IPS-18a (cell line): ENCODE measurements around the gene NCAPD3.
A peak's percentile ranks its signal among the peaks of the same experiment; 100 is the strongest.

Source experiments
- H3K27ac ChIP-seq: one replicate; pipeline ENCODE4 v1.5.1; 2013; ENCODE audit warnings: low read length
- H3K27me3 ChIP-seq: one replicate; pipeline ENCODE4 v1.6.1; 2013; ENCODE audit warnings: mild to moderate bottlenecking, low read length; ENCODE audit not compliant: control insufficient read depth, insufficient read depth
- H3K36me3 ChIP-seq: one replicate; pipeline ENCODE4 v1.6.1; 2013; ENCODE audit warnings: low read depth, low read length; ENCODE audit not compliant: control insufficient read depth
- H3K4me1 ChIP-seq: one replicate; pipeline ENCODE4 v1.6.1; 2013; ENCODE audit warnings: low read depth, low read length; ENCODE audit not compliant: control insufficient read depth
- H3K4me3 ChIP-seq: one replicate; pipeline ENCODE4 v1.5.1; 2013; ENCODE audit warnings: low read length
- H3K9ac ChIP-seq: one replicate; pipeline ENCODE4 v1.6.1; 2013; ENCODE audit warnings: mild to moderate bottlenecking, low read length, moderate library complexity
- H3K9me3 ChIP-seq: one replicate; pipeline ENCODE4 v1.6.1; 2013; ENCODE audit warnings: low read depth, low read length; ENCODE audit not compliant: control insufficient read depth

Gene NCAPD3

DNA sequence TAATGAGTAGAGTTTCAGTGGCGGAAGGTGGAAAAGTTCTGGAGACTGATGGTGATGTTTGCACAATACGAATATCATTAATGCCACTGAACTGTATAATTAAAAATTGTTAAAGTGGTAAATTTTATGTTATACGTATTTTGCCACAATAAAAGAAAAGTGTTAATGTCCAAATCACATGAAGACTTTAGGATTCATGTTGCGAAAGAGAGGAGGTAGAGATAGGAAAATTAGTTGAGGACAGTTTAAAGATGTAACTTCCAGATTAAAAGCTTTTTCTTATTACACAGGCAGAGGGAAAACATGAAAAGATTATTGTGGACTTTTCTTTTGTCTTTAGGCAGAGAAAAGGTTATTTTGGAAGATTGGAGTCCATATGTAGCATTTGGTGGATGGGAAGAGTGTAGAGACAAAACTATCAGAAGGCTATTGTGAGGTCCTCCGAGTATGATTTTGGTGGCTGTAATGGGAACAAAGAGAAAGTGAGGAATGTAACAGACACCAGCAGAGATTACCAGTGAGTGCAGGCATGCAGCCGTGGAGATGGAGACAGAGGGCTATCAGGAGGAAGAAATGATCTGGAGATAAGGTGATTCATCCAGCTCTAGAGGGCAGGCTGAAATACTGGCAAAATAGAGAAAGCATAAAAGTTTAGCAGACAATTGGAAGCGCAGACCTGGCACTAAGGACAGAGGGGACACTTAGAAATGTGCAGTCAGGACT is 13.2 kb upstream of the NCAPD3 start:
- no peak overlapping the region for H3K27ac ChIP-seq
- no peaks in the 10 kb centered on the region for H3K36me3 ChIP-seq
- H3K9me3 ChIP-seq = no peaks in the 10 kb centered on the region
- H3K9ac ChIP-seq = no peak overlapping the region
- H3K27me3 ChIP-seq = no peaks in the 10 kb centered on the region
- no peak overlapping the region for H3K4me3 ChIP-seq
- H3K4me1 ChIP-seq = no peaks in the 10 kb centered on the region

DNA sequence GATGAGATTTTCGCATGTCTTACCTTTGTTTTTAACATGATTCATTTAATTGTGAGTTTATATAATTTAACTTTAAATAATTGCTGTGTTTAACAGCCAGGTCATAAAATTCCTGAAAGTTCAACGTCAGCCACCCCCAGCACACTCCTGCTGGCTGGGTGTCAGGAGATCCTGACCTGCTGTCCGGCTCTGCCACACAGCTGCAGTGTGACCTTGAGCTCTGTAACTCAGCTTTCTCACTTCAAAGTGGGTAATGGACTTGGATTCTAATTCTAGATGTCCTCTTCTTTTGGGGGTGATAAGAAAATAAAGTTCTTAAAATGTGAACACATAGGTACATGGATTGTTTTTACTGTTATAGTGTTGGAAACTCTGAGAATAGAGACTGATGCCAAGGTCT is 11.6 kb upstream of the NCAPD3 start:
- H3K27ac ChIP-seq = no peak overlapping the region
- no peaks in the 10 kb centered on the region for H3K27me3 ChIP-seq
- no peaks in the 10 kb centered on the region for H3K36me3 ChIP-seq
- H3K9me3 ChIP-seq = no peaks in the 10 kb centered on the region
- H3K9ac ChIP-seq = no peak overlapping the region
- no peak overlapping the region for H3K4me3 ChIP-seq
- H3K4me1 ChIP-seq = no peaks in the 10 kb centered on the region

DNA sequence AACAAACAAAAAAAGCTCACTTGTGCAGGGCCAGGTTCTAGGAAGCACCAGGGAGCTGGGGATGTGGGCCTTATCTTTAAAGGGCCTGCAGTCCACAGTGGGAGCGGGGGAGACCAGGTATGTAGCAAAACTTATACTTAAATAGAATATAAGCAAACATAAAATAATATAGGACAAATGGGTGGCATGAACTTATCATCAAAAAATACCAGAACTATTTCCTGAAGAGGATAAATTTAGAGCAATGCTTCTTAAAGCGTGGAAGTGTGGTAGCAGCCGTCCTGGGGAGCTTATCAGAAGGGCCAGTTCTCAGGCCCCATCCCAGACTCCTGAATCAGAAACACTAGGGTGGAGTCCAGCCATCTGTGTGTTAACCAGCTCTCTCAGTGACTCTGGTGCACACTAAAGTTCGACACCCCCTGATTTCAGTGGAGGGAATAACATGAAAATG is 10.0 kb upstream of the NCAPD3 start:
- Histone ChIP-seq H3K27ac (no peak overlapping the region), H3K27me3 (no peaks in the 10 kb centered on the region), H3K4me1 (no peaks in the 10 kb centered on the region), H3K4me3 (no peak overlapping the region), H3K36me3 (no peaks in the 10 kb centered on the region), H3K9ac (no peak overlapping the region), H3K9me3 (no peaks in the 10 kb centered on the region)

DNA sequence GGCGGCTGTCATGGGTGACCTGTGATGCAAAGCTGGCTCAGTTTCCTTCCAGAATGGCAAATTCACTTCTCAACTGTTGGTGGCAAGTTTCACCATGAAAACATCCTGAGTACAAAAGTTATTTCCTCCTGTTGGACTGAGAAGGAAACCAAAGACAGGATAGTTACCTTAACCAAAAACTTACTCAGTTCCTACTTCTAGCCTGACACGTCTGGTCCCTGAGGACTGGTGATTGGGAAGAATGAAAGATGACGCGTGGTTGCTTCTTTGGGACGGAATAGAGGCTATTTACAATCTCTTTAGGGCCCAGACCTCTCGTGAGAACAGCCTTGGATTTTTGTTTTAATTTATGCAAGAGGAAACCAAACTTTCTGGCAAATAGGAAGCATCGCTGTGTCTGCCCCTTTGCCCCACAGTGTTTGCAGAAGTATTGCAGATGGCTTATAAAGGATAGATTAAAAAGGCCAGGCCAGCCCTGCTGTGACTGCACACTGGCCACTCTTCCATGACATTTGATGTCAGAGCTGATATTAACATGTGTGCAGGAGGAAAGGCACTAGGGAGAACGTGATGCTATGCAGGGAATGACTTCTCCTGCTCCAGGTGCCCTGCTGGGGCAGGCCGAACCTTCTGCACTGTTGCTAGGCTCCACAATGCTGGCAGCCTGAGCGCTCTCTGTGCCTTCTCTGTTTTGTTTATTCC is 8.3 kb upstream of the NCAPD3 start:
- Histone ChIP-seq H3K36me3 (no peaks in the 10 kb centered on the region), H3K27me3 (no peaks in the 10 kb centered on the region), H3K9ac (no peak overlapping the region), H3K4me3 (no peak overlapping the region), H3K4me1 (no peaks in the 10 kb centered on the region), H3K9me3 (no peaks in the 10 kb centered on the region), H3K27ac (no peak overlapping the region)

DNA sequence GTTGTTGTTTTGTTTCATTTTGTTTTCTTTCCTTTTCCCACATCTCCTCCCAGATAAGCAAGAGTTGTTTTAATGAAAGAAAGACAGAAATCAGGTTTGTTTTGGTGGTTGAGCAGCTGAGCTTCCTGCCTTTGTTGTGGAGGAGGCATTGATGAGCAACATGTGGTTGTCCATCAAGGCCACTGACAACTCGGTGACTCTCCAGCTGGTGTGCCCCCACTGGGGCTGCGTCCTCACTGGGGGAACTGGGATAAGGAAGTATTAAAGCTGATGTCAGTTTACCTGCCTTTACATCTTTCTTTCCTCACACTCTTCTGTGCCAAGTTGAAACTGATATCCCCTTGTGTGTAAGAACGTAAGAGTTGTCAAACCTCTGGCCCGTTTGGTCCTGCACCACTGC is 6.6 kb upstream of the NCAPD3 start:
- no peak overlapping the region for H3K4me3 ChIP-seq

DNA sequence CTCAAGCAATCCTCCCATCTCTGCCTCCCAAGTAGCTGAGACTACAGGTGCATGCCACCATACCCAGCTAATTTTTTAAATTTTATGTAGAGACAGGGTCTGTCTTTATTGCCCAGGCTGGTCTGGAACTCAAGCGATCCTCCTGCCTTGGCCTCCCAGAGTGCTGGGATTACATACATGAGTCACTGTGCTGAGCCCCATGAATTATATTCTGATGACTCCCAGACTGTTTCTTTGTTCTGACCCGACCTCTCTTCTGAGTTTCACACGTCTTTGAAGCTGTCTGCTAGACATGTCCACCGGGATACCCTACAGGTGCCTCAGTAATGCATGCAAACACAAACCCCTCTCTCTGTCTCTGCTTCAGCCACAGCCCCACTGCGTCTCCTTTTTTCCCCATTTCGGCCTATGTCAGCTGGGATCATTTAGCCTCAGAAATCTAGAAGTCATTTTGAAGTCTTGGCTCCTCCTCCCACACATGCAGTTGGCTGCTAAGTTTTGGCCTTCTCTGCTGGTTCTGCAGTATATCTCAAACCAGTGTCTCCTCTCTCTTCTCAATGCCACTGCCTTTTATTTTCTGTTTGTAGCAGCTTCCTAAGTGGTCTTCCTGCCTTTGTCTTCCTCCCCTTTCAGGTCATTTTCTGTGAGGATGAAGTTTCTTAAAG is 5.5 kb upstream of the NCAPD3 start:
- no peaks in the 10 kb centered on the region for H3K9me3 ChIP-seq
- no peaks in the 10 kb centered on the region for H3K36me3 ChIP-seq
- peaks cover 14% of the 10 kb centered on the region for H3K27me3 ChIP-seq
- H3K4me1 ChIP-seq = peaks cover 6% of the 10 kb centered on the region
- no peak overlapping the region for H3K9ac ChIP-seq
- no peak overlapping the region for H3K4me3 ChIP-seq
- H3K27ac ChIP-seq = no peak overlapping the region

More for the DNA sequence above, 6.6 kb upstream of the NCAPD3 start:
- peaks cover 12% of the 10 kb centered on the region for H3K27me3 ChIP-seq
- H3K9ac ChIP-seq = no peak overlapping the region
- H3K4me1 ChIP-seq = peaks cover 6% of the 10 kb centered on the region
- no peaks in the 10 kb centered on the region for H3K36me3 ChIP-seq
- no peaks in the 10 kb centered on the region for H3K9me3 ChIP-seq
- H3K27ac ChIP-seq = no peak overlapping the region

DNA sequence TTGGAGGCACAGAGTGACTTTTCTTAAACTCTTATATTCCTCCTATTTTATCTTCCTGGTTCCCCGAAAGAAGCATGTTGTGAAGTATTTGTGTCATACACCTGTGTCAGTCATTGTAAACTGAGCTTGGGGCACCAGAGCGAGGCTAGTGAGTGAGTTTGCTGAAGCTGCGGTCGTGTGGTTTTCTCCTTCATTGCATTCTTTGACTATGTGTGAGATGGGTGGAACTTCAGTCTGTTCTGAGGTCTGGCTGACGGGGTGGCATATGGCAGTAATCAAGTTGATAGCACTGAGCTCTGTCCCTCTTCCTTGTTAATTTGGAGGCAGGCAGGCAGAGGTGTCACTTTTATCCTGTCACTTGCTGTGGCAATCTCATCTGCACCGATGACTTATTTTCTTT is 4.9 kb upstream of the NCAPD3 start:
- no peaks in the 10 kb centered on the region for H3K36me3 ChIP-seq
- no peaks in the 10 kb centered on the region for H3K9me3 ChIP-seq
- no peak overlapping the region for H3K27ac ChIP-seq
- peaks cover 14% of the 10 kb centered on the region for H3K27me3 ChIP-seq
- no peak overlapping the region for H3K9ac ChIP-seq
- no peak overlapping the region for H3K4me3 ChIP-seq
- peaks cover 6% of the 10 kb centered on the region for H3K4me1 ChIP-seq

DNA sequence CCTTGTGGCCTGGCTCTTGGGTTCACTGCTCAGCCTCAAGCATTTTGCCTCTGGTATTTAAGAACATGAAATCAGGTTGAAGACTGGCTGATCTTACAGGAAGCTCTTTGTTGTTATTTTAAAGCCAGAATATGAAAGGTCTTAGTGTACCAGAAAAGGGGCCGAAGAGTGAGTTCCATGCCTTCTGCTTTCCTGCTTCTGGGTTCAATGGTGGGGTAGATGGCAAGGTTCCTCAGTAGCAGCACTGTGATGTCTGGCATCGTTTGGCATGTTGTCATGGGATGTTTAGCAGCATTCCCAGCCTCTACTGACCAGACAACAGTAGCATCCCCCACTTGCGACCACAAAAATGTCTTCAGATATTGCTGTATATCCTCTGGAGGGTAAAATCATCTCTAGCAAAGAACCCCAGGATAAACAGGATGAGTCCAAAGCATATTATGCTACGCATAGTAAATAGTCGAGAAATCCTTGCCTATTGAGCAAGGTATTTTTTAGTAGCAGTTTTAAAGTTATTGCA is 3.1 kb upstream of the NCAPD3 start:
- H3K4me3 ChIP-seq = no peak overlapping the region
- no peaks in the 10 kb centered on the region for H3K36me3 ChIP-seq
- H3K27me3 ChIP-seq = peaks cover 14% of the 10 kb centered on the region
- no peak overlapping the region for H3K9ac ChIP-seq
- H3K27ac ChIP-seq = no peak overlapping the region
- no peaks in the 10 kb centered on the region for H3K9me3 ChIP-seq
- H3K4me1 ChIP-seq = peaks cover 11% of the 10 kb centered on the region

DNA sequence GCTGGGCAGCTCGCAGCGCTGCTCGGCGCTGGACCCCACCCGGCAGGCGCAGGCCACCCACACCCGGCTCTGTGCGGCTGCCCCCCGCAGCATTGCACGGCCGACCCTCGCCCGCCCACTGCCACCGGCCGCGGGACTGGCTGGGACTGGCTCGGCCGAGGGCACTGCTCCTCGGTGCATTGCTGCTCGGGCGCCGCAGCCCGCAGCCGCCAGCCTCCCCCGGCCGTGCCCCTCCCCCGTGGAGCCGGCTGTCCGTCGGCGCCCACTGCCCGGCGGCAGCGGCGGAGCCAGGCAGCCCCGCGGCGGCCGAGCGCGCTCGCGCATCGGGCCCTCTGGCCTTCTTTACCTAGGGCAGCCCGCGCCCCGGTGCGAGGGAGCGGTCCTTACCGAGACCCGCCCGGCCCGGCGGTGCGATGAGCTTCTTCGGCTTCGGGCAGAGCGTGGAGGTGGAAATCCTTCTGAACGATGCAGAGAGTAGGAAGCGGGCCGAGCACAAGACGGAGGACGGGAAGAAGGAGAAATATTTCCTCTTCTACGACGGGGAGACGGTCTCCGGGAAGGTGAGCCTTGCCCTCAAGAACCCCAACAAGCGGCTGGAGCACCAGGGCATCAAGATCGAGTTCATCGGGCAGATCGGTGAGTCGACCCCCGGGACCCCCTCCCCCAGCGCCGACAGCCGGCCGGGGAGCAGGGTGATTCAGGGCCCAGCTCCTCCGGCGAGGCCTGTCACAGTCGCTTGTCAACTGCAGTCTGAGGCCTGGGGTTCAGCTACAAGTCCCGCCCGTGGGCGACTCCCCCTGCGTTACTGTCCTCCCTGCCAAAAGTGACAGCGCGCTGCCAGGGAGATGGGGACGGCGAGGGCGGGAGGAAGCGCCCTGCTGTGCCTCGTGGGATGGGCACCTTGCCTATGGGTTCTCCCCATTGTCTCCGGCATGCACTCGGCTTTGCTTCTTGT is 1.2 kb upstream of the NCAPD3 start:
- peaks cover 14% of the 10 kb centered on the region for H3K27me3 ChIP-seq
- peak overlapping the region; percentile 14 for H3K9ac ChIP-seq
- H3K4me1 ChIP-seq = peaks cover 11% of the 10 kb centered on the region
- H3K36me3 ChIP-seq = peaks cover 8% of the 10 kb centered on the region
- H3K4me3 ChIP-seq = peak overlapping the region; percentile 85
- H3K27ac ChIP-seq = no peak overlapping the region
- no peaks in the 10 kb centered on the region for H3K9me3 ChIP-seq

DNA sequence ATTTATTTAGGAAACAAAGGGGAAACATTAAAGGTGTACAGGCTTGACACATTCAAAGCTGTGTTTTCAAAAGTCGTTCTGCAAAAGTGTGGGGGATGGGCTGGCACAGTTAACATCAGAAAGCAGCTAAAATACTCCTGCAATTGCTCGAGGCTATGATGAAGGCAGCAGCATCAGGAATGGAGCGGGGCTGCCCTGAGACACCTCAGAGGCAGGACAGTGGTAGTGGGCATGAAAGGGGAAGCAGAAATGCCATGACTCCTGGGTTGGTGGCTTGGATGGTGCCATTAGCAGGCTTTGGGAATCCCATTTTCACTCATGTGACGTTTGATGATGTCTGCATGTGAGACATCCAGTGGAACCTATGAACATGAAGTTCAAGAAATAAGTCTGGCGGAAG is 646 bp downstream of the NCAPD3 start:
- H3K9me3 ChIP-seq = no peaks in the 10 kb centered on the region
- H3K36me3 ChIP-seq = peaks cover 24% of the 10 kb centered on the region
- peaks cover 14% of the 10 kb centered on the region for H3K27me3 ChIP-seq
- peak overlapping the region; percentile 85 for H3K4me3 ChIP-seq
- H3K9ac ChIP-seq = peak overlapping the region; percentile 59
- H3K27ac ChIP-seq = no peak overlapping the region
- H3K4me1 ChIP-seq = peaks cover 11% of the 10 kb centered on the region

DNA sequence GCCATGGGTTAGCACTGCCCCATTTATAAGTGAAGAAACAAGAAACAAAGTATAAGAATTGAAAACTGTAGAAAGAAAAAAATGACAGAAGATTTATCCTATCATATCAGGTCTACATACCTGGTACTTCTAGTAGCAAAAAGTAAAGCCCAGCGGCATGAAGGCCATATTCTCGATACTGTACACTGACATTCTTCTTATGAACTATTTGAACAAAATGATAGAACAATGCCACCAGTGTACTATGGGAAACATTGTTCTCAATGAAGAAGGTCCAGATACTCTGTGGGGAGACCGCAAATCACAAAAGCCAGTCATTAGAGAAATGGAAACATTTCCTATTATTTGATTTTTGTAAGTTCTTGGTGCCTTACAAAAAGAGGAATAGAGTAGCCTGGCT is 7.0 kb downstream of the NCAPD3 start:
- Histone ChIP-seq H3K36me3 (peaks cover 55% of the 10 kb centered on the region), H3K4me1 (no peaks in the 10 kb centered on the region), H3K27me3 (no peaks in the 10 kb centered on the region), H3K4me3 (no peak overlapping the region), H3K9ac (no peak overlapping the region), H3K27ac (no peak overlapping the region), H3K9me3 (no peaks in the 10 kb centered on the region)
